ENCODE measurements around the gene GNMT.
A peak's percentile ranks its signal among the peaks of the same experiment; 100 is the strongest.

Gene GNMT

DNA sequence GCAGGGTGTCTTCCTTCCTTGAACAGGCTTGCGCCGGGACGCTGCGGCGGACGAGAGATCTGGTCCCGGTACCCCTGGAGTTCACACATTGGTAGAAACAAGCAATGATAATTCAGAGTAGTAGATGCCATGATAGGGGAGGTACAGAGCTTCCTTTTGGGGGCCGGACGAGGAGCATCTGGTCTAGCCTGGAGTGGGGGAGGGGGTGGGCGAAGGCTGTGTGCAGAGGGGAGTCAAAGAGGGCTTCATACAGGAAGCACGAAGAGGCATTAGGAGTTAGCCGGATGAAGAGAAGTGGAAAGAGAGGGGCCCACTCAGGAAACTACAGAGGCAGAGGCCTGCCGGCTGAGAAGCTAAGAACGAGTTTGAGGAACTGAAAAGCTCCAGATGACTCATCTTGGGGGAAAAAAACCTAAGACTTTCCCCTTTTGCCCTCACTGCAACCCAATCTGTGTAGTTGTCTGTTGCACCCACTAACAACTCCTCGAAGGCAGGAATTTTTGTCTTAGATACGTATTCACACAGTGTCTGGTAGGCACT is 30.7 kb upstream of the GNMT start:
- peak overlapping the region; percentile 73 for H3K4me2 ChIP-seq (ENCODE audit: low read depth, low read length, poor library complexity, severe bottlenecking)
- H3K79me2 ChIP-seq (ENCODE audit: insufficient read depth, low read length), result peaks cover 47% of the 10 kb centered on the region
- H3K27ac ChIP-seq (ENCODE audit: low read depth, low read length), result peak overlapping the region; percentile 92
- no peaks in the 10 kb centered on the region for H4K20me1 ChIP-seq (ENCODE audit: low read depth, low read length)
- no peaks in the 10 kb centered on the region for H3K9me3 ChIP-seq (ENCODE audit: insufficient read depth, low read length)
- H3F3A ChIP-seq (ENCODE audit: insufficient read depth), result peaks cover 22% of the 10 kb centered on the region
- H3K27me3 ChIP-seq (ENCODE audit: low read length), result no peaks in the 10 kb centered on the region
- peak overlapping the region; percentile 50 for H2AFZ ChIP-seq (ENCODE audit: low read depth, low read length, severe bottlenecking)
- TF ChIP-seq, protein P1, sequence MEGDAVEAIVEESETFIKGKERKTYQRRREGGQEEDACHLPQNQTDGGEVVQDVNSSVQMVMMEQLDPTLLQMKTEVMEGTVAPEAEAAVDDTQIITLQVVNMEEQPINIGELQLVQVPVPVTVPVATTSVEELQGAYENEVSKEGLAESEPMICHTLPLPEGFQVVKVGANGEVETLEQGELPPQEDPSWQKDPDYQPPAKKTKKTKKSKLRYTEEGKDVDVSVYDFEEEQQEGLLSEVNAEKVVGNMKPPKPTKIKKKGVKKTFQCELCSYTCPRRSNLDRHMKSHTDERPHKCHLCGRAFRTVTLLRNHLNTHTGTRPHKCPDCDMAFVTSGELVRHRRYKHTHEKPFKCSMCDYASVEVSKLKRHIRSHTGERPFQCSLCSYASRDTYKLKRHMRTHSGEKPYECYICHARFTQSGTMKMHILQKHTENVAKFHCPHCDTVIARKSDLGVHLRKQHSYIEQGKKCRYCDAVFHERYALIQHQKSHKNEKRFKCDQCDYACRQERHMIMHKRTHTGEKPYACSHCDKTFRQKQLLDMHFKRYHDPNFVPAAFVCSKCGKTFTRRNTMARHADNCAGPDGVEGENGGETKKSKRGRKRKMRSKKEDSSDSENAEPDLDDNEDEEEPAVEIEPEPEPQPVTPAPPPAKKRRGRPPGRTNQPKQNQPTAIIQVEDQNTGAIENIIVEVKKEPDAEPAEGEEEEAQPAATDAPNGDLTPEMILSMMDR (IDR thresholded peaks at IDR 0.05; ENCODE audit: insufficient read depth, low read length, poor library complexity, severe bottlenecking), result no peak
- peak overlapping the region; percentile 76 for H3K9ac ChIP-seq (ENCODE audit: low read length)
- peak overlapping the region; percentile 62 for H3K4me3 ChIP-seq (ENCODE audit: insufficient read depth, low read length, poor library complexity, severe bottlenecking)
- H3K9me2 ChIP-seq (replicated peaks; ENCODE audit: insufficient read depth, low read length), result no peaks in the 10 kb centered on the region
- H3K36me3 ChIP-seq (ENCODE audit: low read length), result 0 out of 2 replicates have a peak, but pooled peaks cover 4% of the 10 kb centered on the region

DNA sequence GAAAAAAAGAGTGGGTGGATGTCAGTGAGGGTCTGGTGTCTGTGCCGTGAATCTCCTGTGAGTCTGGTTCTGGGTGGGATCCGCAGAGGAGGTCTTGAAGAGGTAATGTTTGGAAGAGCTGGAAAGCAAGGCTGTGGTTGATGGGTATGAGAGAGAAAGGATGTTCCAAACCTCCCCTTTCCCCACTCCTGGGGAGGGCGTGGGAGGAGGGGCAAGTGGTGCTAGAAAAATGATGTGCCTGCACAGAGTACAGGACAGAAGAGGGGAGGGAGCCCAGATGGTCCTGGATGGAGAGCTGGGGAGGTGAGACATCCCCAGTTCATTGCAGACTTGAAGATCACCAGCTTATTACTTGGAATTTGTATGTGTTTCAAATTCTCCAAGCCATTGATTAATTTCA is 28.1 kb upstream of the GNMT start:
- no peak for TF ChIP-seq EZH2phosphoT487 (conservative IDR thresholded peaks at IDR 0.05; ENCODE audit: low read length)
- TF ChIP-seq, protein P1 (IDR thresholded peaks at IDR 0.05; ENCODE audit: insufficient read depth, low read length, poor library complexity, severe bottlenecking), result no peak
- H3K36me3 ChIP-seq (ENCODE audit: low read length), result peaks cover 9% of the 10 kb centered on the region; the same call in 1 of the 2 replicates
- H3K4me2 ChIP-seq (ENCODE audit: low read depth, low read length, poor library complexity, severe bottlenecking), result peak overlapping the region; percentile 16
- H3K4me3 ChIP-seq (ENCODE audit: insufficient read depth, low read length, poor library complexity, severe bottlenecking), result no peak overlapping the region
- H3K9ac ChIP-seq (ENCODE audit: low read length), result no peak overlapping the region
- no peaks in the 10 kb centered on the region for H3K9me3 ChIP-seq (ENCODE audit: insufficient read depth, low read length)
- H3K27me3 ChIP-seq (ENCODE audit: low read length), result no peaks in the 10 kb centered on the region
- H3F3A ChIP-seq (ENCODE audit: insufficient read depth), result peaks cover 22% of the 10 kb centered on the region
- H3K79me2 ChIP-seq (ENCODE audit: insufficient read depth, low read length), result peaks cover 59% of the 10 kb centered on the region
- H4K20me1 ChIP-seq (ENCODE audit: low read depth, low read length), result no peaks in the 10 kb centered on the region; the same call in 1 of the 2 replicates
- H3K27ac ChIP-seq (ENCODE audit: low read depth, low read length), result no peak overlapping the region
- H3K9me2 ChIP-seq (replicated peaks; ENCODE audit: insufficient read depth, low read length), result no peaks in the 10 kb centered on the region
- H2AFZ ChIP-seq (ENCODE audit: low read depth, low read length, severe bottlenecking), result no peak overlapping the region

DNA sequence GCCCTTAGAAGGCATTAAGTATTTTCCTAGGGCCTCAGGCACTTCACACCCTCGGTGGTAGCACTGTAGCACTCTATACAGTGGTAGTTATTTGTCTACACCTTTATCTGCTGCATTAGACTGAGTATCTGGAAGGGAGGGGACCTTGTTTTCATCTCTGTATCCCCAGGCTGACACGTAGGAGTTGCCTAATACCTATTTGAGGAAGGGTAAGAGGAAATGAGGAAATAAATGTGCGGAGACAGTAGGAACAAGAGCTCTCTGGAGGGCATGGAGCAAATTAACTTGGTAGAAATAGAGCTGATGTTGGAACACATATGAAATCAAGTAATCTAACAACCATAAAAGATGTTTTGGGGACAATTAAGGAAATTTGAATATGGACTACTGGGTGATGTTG is 27.3 kb upstream of the GNMT start:
- H3K27me3 ChIP-seq (ENCODE audit: low read length), result no peaks in the 10 kb centered on the region
- no peak overlapping the region for H2AFZ ChIP-seq (ENCODE audit: low read depth, low read length, severe bottlenecking)
- H3K4me2 ChIP-seq (ENCODE audit: low read depth, low read length, poor library complexity, severe bottlenecking), result no peak overlapping the region
- no peaks in the 10 kb centered on the region for H3K9me3 ChIP-seq (ENCODE audit: insufficient read depth, low read length)
- H3K4me3 ChIP-seq (ENCODE audit: insufficient read depth, low read length, poor library complexity, severe bottlenecking), result no peak overlapping the region
- H3K9me2 ChIP-seq (replicated peaks; ENCODE audit: insufficient read depth, low read length), result no peaks in the 10 kb centered on the region
- H3F3A ChIP-seq (ENCODE audit: insufficient read depth), result peaks cover 21% of the 10 kb centered on the region
- H3K79me2 ChIP-seq (ENCODE audit: insufficient read depth, low read length), result peaks cover 59% of the 10 kb centered on the region
- H3K36me3 ChIP-seq (ENCODE audit: low read length), result peaks cover 9% of the 10 kb centered on the region; the same call in 1 of the 2 replicates
- no peak overlapping the region for H3K9ac ChIP-seq (ENCODE audit: low read length)
- TF ChIP-seq, protein P1 (IDR thresholded peaks at IDR 0.05; ENCODE audit: insufficient read depth, low read length, poor library complexity, severe bottlenecking), result no peak
- TF ChIP-seq EZH2phosphoT487 (conservative IDR thresholded peaks at IDR 0.05; ENCODE audit: low read length), result no peak
- H4K20me1 ChIP-seq (ENCODE audit: low read depth, low read length), result no peaks in the 10 kb centered on the region; the same call in 1 of the 2 replicates
- no peak overlapping the region for H3K27ac ChIP-seq (ENCODE audit: low read depth, low read length)
